IPS-18a (cell line): Measurements from ENCODE around the gene NPAS2.

Source experiments
- H3K27ac ChIP-seq: one replicate; pipeline ENCODE4 v1.5.1; 2013; ENCODE audit warnings: low read length
- H3K27me3 ChIP-seq: one replicate; pipeline ENCODE4 v1.6.1; 2013; ENCODE audit warnings: mild to moderate bottlenecking, low read length; ENCODE audit not compliant: control insufficient read depth, insufficient read depth
- H3K36me3 ChIP-seq: one replicate; pipeline ENCODE4 v1.6.1; 2013; ENCODE audit warnings: low read depth, low read length; ENCODE audit not compliant: control insufficient read depth
- H3K4me1 ChIP-seq: one replicate; pipeline ENCODE4 v1.6.1; 2013; ENCODE audit warnings: low read depth, low read length; ENCODE audit not compliant: control insufficient read depth
- H3K4me3 ChIP-seq: one replicate; pipeline ENCODE4 v1.5.1; 2013; ENCODE audit warnings: low read length
- H3K9ac ChIP-seq: one replicate; pipeline ENCODE4 v1.6.1; 2013; ENCODE audit warnings: mild to moderate bottlenecking, low read length, moderate library complexity
- H3K9me3 ChIP-seq: one replicate; pipeline ENCODE4 v1.6.1; 2013; ENCODE audit warnings: low read depth, low read length; ENCODE audit not compliant: control insufficient read depth

NPAS2 gene

DNA sequence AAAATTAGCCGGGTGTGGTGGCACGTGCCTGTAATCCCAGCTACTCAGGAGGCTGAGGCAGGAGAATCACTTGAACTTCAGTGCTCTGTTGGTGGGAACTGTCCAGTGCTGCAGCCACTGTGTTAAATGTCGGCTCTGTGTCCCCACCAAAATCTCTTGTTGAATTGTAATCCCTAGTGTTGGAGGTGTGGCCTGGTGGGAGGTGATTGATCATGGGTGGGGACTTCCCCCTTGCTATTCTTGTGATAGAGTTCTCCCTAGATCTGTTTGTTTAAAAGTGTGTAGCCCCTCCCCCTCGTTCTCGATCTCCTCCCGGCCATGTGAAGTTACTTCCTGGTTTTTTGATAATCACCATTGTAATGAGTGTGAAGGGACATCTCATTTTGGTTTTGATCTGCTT, 172.3 kb downstream of the NPAS2 start:
- Histone ChIP-seq H3K9me3 (no peaks in the 10 kb centered on the region), H3K4me3 (no peak overlapping the region), H3K4me1 (peaks cover 2% of the 10 kb centered on the region), H3K27ac (no peak overlapping the region), H3K9ac (no peak overlapping the region), H3K27me3 (no peaks in the 10 kb centered on the region), H3K36me3 (no peaks in the 10 kb centered on the region)

DNA sequence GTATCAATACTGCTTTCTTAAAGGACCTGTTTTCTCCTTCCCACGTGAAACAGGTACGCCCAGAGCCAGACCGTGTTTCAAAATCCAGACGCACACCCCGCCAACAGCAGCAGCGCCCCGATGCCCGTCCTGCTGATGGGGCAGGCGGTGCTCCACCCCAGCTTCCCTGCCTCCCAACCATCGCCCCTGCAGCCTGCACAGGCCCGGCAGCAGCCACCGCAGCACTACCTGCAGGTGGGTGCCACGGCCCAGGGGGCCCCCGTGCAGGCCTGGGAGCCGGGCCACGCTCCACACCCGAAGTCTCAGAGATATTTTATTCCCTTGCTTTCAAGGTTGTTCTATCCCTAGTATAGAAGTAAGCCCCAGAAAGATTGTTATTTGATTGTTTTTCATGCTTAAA, 173.4 kb downstream of the NPAS2 start:
- Histone ChIP-seq H3K9ac (no peak overlapping the region), H3K36me3 (no peaks in the 10 kb centered on the region), H3K27me3 (no peaks in the 10 kb centered on the region), H3K4me1 (peaks cover 2% of the 10 kb centered on the region), H3K27ac (no peak overlapping the region), H3K9me3 (no peaks in the 10 kb centered on the region), H3K4me3 (no peak overlapping the region)

DNA sequence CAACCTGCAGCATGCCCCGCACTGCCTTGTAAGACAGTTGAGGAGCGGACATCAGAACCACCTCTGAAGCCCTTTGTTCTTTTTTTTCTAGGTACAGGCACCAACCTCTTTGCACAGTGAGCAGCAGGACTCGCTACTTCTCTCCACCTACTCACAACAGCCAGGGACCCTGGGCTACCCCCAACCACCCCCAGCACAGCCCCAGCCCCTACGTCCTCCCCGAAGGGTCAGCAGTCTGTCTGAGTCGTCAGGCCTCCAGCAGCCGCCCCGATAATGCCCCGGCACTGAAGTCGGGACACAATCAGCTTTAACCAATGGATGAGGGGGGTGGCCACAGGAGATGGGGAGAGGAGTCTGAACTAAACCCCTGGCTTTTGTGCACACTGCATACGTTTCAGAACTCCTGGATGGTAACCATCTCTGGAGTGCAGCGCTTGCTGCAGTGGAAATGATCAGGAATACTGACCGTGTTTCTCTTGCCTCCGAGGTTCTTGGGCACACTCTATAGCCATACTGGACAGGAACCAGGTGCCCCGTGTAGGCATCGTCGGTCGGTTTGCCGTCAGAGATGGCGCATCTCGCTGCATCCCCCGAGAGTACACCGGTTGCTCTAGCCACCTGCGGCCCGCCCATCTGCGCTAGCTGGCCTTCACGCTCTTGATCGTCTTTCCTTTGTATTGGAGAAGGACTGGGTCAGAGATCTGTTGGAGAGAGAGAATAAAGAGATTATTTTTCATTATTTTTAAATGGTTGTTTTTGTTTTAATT, 175.6 kb downstream of the NPAS2 start:
- H3K9me3 ChIP-seq, result no peaks in the 10 kb centered on the region
- peaks cover 2% of the 10 kb centered on the region for H3K4me1 ChIP-seq
- H3K4me3 ChIP-seq, result no peak overlapping the region
- H3K27ac ChIP-seq, result no peak overlapping the region
- H3K27me3 ChIP-seq, result no peaks in the 10 kb centered on the region
- no peak overlapping the region for H3K9ac ChIP-seq
- H3K36me3 ChIP-seq, result no peaks in the 10 kb centered on the region

DNA sequence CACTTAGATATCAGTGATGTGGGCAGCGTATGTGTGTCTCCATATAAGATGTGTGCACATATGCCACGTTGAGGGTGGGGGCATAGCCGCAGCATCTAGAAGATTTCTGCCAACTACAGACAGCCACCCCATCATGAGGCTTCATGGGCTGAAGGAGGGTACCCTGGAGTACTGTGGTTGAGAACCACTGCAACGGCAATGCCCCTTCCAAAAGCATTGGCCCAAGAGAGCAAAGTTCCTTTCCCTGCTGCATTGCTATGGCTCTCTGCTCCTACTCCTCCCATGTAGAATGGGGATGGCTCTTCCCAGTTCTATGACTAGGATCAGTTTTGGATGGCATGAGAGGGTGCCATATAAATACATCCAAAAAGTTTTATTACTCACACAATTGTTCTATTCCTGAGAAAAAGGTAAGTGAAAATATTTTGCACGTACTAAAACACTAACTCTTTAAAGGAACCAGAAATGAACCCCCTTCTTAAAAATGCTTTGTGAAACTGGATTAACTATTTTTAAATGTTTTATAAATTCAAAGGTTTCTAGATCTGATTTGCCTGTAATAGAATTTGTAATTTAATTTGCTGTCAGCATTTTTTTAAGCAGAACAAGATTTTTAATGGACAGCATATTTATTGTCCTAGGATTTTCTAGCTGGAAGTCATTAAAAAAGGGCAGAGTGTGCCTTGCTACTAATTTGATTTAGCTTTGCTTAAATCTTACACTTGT, 177.7 kb downstream of the NPAS2 start:
- Histone ChIP-seq H3K9ac (peak overlapping the region; percentile 3), H3K36me3 (no peaks in the 10 kb centered on the region), H3K9me3 (no peaks in the 10 kb centered on the region), H3K27me3 (peaks cover 9% of the 10 kb centered on the region), H3K4me1 (no peaks in the 10 kb centered on the region), H3K4me3 (no peak overlapping the region), H3K27ac (no peak overlapping the region)

DNA sequence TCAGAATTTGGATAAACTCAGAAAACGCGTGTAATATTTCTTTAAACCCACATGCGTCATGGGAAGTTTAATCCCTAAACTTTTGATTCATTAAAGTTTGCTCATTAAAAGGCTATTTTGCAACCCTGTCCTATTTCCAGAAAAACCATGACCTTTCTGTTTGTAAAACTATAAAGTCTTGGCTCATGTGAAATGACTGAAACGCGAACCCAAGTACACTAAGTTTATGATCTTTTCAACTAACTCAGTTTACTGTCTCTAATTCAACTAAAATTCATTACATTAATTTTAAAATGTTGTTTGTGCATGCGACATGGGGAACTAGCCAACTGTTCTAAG, 178.3 kb downstream of the NPAS2 start:
- no peaks in the 10 kb centered on the region for H3K4me1 ChIP-seq
- no peak overlapping the region for H3K27ac ChIP-seq
- no peak overlapping the region for H3K4me3 ChIP-seq
- no peaks in the 10 kb centered on the region for H3K9me3 ChIP-seq
- H3K9ac ChIP-seq, result peak overlapping the region; percentile 3
- H3K36me3 ChIP-seq, result peaks cover 4% of the 10 kb centered on the region
- H3K27me3 ChIP-seq, result peaks cover 9% of the 10 kb centered on the region

DNA sequence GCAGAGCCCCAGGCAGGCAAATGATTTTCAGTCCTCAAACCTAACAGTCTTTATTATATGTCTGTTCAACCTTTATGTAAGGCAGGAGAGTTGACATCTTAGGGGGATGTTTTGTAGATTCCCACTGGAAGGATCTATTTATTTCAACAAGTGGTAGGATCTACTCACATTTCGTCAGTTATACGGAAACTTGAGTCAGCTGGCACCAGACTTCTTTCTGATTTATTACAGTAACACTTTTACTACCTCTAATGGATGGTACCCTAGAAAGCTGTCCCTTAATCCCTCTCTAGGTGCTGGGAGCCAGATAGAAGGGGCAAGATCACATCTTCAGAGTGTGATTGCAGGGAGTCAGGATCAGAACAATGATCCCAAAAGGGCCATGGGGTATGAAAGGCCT, 180.1 kb downstream of the NPAS2 start:
- Histone ChIP-seq H3K9ac (no peak overlapping the region), H3K27ac (no peak overlapping the region), H3K27me3 (peaks cover 9% of the 10 kb centered on the region), H3K4me1 (peaks cover 8% of the 10 kb centered on the region), H3K4me3 (no peak overlapping the region), H3K36me3 (peaks cover 22% of the 10 kb centered on the region), H3K9me3 (no peaks in the 10 kb centered on the region)

DNA sequence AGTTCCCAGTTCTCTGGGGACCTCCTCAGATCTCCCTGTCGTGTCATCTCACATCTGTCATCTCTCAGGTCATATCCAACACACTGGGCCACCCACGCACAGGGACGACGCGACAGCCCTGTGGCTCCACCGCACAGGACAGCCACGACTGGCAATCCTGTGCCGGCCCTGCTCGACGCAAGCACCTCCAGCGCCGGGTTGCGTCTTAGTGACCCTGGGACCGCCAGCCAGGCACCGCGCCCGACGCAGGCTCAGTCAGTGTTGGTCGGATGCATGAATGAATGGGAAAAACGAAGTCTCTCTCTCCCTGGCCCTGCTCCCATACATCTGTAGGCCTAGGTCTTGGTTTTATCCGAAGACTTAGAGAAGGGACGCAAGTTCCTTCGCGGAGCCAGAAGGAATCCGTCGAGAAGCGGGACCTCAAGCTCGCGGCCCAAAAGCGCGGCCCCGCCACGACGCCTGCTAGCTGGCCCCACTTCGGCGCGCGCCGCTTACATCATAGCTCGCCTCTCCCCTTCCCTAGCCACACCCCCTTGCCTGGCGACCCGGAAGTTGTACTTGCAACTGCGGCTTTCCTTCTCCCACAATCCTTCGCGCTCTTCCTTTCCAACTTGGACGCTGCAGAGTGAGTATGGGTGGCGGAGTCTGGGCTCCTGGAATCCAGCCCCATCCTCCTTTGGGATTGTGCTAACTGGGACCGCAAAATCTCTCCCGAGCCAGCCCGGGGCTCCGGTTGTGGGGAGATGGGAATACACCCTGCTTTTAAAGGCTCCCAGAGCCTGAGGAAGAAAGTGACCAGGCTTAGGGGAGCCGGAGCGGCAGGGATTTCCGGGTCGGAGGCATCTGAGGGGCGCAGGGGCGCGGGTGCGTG, 182.0 kb downstream of the NPAS2 start, which contains the start of gene RPL31:
Gene RPL31, plus strand, starts transcription at position 599 of the 871 bp plus-strand sequence. CDS start 413 bp downstream, outside the sequence.
- Histone ChIP-seq H3K36me3 (peaks cover 41% of the 10 kb centered on the region), H3K9ac (peak within 1 kb of the TSS; percentile 98), H3K27ac (peak within 1 kb of the TSS; percentile 86), H3K4me3 (peak within 1 kb of the TSS; percentile 96), H3K4me1 (peaks cover 8% of the 10 kb centered on the region), H3K9me3 (no peaks in the 10 kb centered on the region), H3K27me3 (peaks cover 9% of the 10 kb centered on the region)

DNA sequence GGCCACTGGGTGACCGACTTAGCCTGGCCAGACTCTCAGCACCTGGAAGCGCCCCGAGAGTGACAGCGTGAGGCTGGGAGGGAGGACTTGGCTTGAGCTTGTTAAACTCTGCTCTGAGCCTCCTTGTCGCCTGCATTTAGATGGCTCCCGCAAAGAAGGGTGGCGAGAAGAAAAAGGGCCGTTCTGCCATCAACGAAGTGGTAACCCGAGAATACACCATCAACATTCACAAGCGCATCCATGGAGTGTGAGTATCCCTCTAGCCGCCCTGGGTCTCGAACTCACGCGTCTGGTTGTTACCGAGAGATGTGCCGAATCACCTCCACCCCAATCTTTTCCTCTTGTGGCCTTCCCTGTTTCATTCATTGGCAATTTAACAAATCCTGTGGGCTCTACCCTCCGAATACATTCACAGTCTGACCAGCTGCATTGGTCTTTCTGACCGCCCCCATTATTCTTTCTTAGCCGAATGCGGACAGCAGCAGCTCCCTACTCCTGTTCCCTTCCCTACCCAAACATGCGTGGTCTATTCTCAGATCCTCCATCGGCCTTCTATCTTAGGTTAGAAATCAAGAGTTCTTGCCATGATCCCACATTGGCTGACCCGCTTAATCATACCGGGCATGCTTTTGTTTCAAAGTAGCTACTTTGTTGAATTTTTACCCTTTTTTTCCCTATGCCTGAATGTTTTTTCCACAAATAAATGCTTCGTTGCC, 182.8 kb downstream of the NPAS2 start:
- Histone ChIP-seq H3K27ac (peak overlapping the region; percentile 86), H3K4me3 (peak overlapping the region; percentile 96), H3K9ac (peak overlapping the region; percentile 98), H3K4me1 (peaks cover 8% of the 10 kb centered on the region), H3K9me3 (no peaks in the 10 kb centered on the region), H3K36me3 (peaks cover 49% of the 10 kb centered on the region), H3K27me3 (peaks cover 9% of the 10 kb centered on the region)

DNA sequence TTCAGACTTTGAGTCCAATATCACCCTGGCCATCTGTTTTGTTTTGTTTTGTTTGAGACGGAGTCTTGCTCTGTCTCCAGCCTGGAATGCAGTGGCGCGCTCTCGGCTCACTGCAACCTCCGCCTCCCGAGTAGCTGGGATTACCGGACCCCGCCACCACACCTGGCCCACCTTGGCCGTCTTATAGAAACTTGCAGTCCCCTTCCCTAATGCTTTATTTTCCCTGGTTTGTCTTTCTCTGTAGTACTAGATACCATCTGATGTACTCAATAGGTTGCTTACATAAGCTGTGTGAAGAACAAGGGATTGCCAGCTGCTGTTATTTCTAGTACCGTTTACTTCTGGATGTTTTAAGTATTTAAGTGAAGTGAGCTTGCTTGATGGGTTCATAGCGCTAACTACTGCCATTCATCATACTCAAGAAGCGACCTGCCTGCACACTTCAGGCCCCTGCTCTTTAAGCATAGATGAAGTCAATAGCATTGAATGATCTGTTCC, 183.4 kb downstream of the NPAS2 start:
- Histone ChIP-seq H3K4me1 (peaks cover 8% of the 10 kb centered on the region), H3K36me3 (peaks cover 55% of the 10 kb centered on the region), H3K9me3 (no peaks in the 10 kb centered on the region), H3K27ac (peak overlapping the region; percentile 86), H3K27me3 (peaks cover 9% of the 10 kb centered on the region), H3K9ac (peak overlapping the region; percentile 98), H3K4me3 (peak overlapping the region; percentile 96)

DNA sequence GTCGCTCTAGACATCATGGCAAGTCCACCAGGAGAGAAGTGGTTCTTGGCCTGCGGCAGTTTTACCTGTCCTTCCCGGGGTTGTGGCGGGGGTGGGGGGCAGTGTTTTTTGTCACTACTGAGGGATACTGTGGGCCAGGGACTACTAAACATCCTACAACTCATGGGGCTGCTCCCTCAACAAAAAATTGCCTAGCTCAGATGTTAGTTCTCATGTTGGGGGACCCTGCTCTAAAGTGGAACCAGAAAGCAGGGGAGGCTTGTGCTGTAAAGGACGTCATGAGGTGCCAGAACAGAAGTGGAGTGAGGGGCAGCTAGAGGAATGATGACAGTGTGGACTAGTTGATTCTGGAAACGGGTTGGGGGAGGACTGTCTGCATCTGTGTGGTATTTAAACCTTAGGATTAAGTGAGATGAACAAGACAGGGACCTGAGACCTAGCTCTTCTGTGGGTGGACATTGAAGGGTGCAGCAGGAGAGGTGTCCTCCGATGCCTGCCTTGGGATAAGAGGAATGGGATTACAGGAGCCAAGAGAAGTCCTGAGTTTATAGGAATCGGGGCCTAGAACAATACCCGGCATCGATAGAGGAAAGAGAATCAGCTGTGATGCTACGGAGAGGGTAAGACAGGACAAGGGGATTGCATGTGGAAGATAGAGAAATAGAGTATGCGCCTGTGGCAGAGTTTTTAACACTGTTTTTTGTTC, 184.8 kb downstream of the NPAS2 start:
- Histone ChIP-seq H3K4me3 (peak overlapping the region; percentile 96), H3K4me1 (peaks cover 8% of the 10 kb centered on the region), H3K9me3 (no peaks in the 10 kb centered on the region), H3K36me3 (peaks cover 56% of the 10 kb centered on the region), H3K9ac (peak overlapping the region; percentile 98), H3K27me3 (peaks cover 9% of the 10 kb centered on the region), H3K27ac (no peak overlapping the region)
